Liver (tissue), 3 donors: ENCODE results near the gene PIEZO2.

Experiments
- EGR1 ChIP-seq, 2 donors: IDR thresholded peaks; 2 replicates each; pipeline ENCODE4 v1.6.1; 2016 to 2018; ENCODE audit warnings: antibody characterized with exemption in 2 of 2, low read depth in 2 of 2
- GABPA ChIP-seq, 2 donors: IDR thresholded peaks in 1 of 2; conservative IDR thresholded peaks in 1 of 2; 2 replicates each; pipeline ENCODE4 v1.6.1; 2016; ENCODE audit warnings: antibody characterized with exemption in 2 of 2, mild to moderate bottlenecking in 1 of 2, moderate library complexity in 1 of 2
- HNF4A ChIP-seq, 2 donors: conservative IDR thresholded peaks; 2 replicates each; pipeline ENCODE4 v1.6.1; 2016; ENCODE audit warnings: antibody characterized with exemption in 2 of 2, mild to moderate bottlenecking in 2 of 2
- JUND ChIP-seq, 2 donors: IDR thresholded peaks; 2 replicates each; pipeline ENCODE4 v1.6.1; 2016; ENCODE audit warnings: antibody characterized with exemption in 2 of 2
- RXRA ChIP-seq, 2 donors: IDR thresholded peaks; 2 replicates each; pipeline ENCODE4 v1.6.1; 2017 to 2018; ENCODE audit warnings: antibody characterized with exemption in 2 of 2, mild to moderate bottlenecking in 1 of 2
- SP1 ChIP-seq: IDR thresholded peaks from 2 replicates; pipeline ENCODE4 v1.6.1; 2018; ENCODE audit warnings: antibody characterized with exemption, mild to moderate bottlenecking
- TAF1 ChIP-seq: conservative IDR thresholded peaks from 2 replicates; pipeline ENCODE4 v1.6.1; 2016; ENCODE audit warnings: antibody characterized with exemption, mild to moderate bottlenecking
- TF ChIP-seq, protein P1 (sequence below): fragments of 150-350 bp; IDR thresholded peaks from 2 replicates; pipeline ENCODE4 v1.5.1; 2017; ENCODE audit warnings: improper control_type of control experiment, low read depth, low read length; ENCODE audit not compliant: missing input control
- TF ChIP-seq, protein P2 (sequence below): IDR thresholded peaks from 2 replicates; pipeline ENCODE4 v1.6.1; 2016; ENCODE audit warnings: antibody characterized with exemption
- TF ChIP-seq, protein P3 (sequence below): IDR thresholded peaks from 2 replicates; pipeline ENCODE4 v1.6.1; 2016; ENCODE audit warnings: antibody characterized with exemption, mild to moderate bottlenecking
- TF ChIP-seq, protein P4 (sequence below): IDR thresholded peaks from 2 replicates; pipeline ENCODE4 v1.6.1; 2016; ENCODE audit warnings: antibody characterized with exemption
- donor health status: healthy.
- donor health status: healthy.

DNA sequence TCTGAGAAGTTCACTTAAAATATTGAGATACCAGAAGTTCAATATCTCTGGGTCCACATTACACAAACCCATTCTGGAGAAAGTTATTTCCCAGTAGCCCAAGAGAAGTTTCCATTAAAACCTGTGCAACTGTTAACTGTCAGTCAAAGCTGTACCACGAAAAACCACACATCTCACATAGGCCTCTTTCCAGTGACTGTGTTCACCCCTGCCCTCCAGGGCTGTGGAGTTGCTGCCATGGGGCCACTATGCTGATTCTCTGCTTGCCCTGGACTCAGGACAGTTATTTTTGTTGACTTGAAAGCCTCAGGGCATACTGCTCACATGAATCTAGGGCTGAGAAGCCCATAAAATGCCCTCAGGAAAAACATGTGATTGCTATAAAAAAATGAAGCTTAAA is 153.8 kb downstream of the PIEZO2 start:
- TF ChIP-seq, protein P1, sequence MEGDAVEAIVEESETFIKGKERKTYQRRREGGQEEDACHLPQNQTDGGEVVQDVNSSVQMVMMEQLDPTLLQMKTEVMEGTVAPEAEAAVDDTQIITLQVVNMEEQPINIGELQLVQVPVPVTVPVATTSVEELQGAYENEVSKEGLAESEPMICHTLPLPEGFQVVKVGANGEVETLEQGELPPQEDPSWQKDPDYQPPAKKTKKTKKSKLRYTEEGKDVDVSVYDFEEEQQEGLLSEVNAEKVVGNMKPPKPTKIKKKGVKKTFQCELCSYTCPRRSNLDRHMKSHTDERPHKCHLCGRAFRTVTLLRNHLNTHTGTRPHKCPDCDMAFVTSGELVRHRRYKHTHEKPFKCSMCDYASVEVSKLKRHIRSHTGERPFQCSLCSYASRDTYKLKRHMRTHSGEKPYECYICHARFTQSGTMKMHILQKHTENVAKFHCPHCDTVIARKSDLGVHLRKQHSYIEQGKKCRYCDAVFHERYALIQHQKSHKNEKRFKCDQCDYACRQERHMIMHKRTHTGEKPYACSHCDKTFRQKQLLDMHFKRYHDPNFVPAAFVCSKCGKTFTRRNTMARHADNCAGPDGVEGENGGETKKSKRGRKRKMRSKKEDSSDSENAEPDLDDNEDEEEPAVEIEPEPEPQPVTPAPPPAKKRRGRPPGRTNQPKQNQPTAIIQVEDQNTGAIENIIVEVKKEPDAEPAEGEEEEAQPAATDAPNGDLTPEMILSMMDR, result no peak
- TF ChIP-seq TAF1 (no peak), GABPA (IDR thresholded peaks at IDR 0.05 in 1 of 2, conservative IDR thresholded peaks at IDR 0.05 in 1 of 2) (no peak), SP1 (no peak), JUND (IDR thresholded peaks at IDR 0.05) (no peak), HNF4A (conservative IDR thresholded peaks at IDR 0.05) (no peak), EGR1 (IDR thresholded peaks at IDR 0.05; ENCODE audit: low read depth in 2 of 2) (no peak), RXRA (IDR thresholded peaks at IDR 0.05) (no peak)
- TF ChIP-seq, protein P2, sequence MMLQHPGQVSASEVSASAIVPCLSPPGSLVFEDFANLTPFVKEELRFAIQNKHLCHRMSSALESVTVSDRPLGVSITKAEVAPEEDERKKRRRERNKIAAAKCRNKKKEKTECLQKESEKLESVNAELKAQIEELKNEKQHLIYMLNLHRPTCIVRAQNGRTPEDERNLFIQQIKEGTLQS, result no peak
- TF ChIP-seq, protein P3, sequence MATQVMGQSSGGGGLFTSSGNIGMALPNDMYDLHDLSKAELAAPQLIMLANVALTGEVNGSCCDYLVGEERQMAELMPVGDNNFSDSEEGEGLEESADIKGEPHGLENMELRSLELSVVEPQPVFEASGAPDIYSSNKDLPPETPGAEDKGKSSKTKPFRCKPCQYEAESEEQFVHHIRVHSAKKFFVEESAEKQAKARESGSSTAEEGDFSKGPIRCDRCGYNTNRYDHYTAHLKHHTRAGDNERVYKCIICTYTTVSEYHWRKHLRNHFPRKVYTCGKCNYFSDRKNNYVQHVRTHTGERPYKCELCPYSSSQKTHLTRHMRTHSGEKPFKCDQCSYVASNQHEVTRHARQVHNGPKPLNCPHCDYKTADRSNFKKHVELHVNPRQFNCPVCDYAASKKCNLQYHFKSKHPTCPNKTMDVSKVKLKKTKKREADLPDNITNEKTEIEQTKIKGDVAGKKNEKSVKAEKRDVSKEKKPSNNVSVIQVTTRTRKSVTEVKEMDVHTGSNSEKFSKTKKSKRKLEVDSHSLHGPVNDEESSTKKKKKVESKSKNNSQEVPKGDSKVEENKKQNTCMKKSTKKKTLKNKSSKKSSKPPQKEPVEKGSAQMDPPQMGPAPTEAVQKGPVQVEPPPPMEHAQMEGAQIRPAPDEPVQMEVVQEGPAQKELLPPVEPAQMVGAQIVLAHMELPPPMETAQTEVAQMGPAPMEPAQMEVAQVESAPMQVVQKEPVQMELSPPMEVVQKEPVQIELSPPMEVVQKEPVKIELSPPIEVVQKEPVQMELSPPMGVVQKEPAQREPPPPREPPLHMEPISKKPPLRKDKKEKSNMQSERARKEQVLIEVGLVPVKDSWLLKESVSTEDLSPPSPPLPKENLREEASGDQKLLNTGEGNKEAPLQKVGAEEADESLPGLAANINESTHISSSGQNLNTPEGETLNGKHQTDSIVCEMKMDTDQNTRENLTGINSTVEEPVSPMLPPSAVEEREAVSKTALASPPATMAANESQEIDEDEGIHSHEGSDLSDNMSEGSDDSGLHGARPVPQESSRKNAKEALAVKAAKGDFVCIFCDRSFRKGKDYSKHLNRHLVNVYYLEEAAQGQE, result no peak
- TF ChIP-seq, protein P4, sequence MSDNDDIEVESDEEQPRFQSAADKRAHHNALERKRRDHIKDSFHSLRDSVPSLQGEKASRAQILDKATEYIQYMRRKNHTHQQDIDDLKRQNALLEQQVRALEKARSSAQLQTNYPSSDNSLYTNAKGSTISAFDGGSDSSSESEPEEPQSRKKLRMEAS, result no peak
